Breast epithelium (tissue), 3 donors: Measurements from ENCODE around the gene AFAP1.
"Not testable (repeated sequence)": the region's sequence is repeated elsewhere in the genome, so short reads cannot be mapped to it uniquely, and the experiment has no call there.

Source experiments
- POLR2A ChIP-seq: fragments of 450-650 bp; IDR thresholded peaks from one replicate; pipeline ENCODE4 v1.6.1; 2016; ENCODE audit warnings: antibody characterized with exemption, mild to moderate bottlenecking, moderate library complexity
- POLR2AphosphoS5 ChIP-seq, 3 donors: sonication (generic); formaldehyde crosslinking; IDR thresholded peaks; one replicate each; pipeline ENCODE4 v1.6.1; 2017; ENCODE audit warnings: antibody characterized with exemption in 3 of 3
- TF ChIP-seq, protein P1 (sequence below), 3 donors: fragments of 450-650 bp; IDR thresholded peaks; one replicate each; pipeline ENCODE4 v1.5.1; 2016 to 2017; ENCODE audit warnings: antibody characterized with exemption in 3 of 3, mild to moderate bottlenecking in 3 of 3, moderate library complexity in 3 of 3

DNA sequence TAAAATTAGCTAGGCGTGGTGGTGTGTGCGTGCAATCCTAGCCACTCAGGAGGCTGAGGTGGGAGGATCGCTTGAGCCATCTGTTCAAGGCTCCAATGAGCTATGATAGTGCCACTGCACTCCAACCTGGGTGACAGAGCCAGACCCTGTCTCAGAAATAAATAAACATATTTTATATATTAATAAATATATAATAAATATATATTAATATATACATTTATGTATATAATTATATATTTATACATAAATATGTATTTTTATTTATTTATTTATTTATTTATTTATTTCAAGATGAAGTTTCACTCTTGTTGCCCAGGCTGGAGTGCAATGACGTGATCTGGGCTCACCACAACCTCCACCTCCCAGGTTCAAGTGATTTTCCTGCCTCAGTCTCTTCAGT lies 4.0 kb upstream of the AFAP1 start:
- not testable (repeated sequence) for TF ChIP-seq POLR2A; POLR2AphosphoS5 (IDR thresholded peaks at IDR 0.05)
- TF ChIP-seq, protein P1, sequence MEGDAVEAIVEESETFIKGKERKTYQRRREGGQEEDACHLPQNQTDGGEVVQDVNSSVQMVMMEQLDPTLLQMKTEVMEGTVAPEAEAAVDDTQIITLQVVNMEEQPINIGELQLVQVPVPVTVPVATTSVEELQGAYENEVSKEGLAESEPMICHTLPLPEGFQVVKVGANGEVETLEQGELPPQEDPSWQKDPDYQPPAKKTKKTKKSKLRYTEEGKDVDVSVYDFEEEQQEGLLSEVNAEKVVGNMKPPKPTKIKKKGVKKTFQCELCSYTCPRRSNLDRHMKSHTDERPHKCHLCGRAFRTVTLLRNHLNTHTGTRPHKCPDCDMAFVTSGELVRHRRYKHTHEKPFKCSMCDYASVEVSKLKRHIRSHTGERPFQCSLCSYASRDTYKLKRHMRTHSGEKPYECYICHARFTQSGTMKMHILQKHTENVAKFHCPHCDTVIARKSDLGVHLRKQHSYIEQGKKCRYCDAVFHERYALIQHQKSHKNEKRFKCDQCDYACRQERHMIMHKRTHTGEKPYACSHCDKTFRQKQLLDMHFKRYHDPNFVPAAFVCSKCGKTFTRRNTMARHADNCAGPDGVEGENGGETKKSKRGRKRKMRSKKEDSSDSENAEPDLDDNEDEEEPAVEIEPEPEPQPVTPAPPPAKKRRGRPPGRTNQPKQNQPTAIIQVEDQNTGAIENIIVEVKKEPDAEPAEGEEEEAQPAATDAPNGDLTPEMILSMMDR (IDR thresholded peaks at IDR 0.05), result not testable (repeated sequence)
